ENCODE data around the gene CALML4. TPM values are rescaled to one million over a fixed set of nuclear protein-coding genes. Genes with fewer than 3 reads are reported as not detected.
"Not testable (repeated sequence)": the region's sequence is repeated elsewhere in the genome, so short reads cannot be mapped to it uniquely, and the experiment has no call there.

CALML4 gene
- total RNA-seq, 4 donors from 2014 or later = 3.0 to 5.1 (median 3.8) TPM

DNA sequence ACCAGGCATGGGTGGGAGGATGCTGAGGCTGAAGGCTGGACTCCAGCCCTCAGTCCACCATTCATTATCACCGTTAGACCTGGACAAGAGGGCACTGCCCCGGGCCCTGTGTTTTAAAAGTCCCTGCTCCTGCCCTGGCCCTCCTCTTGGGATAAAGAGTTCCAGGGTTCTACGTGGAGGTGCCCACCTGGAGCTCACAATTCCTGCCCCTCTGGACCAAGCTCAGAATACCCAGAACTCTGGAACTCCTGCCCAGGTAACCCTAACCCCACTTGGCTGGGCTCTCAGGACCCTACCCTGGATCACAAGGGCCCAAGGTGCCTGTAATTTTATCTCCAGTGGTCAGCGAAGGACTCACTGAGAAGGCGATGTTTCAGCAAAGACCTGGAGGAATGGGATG lies 1.2 kb downstream of the CALML4 start:
- Histone ChIP-seq H3K4me1 (peaks cover 8 to 23% of the 10 kb centered on the region in 2 donors), H3K4me3 (replicated peaks in 1 of 3) (no peak overlapping the region), H3K27me3 (no peaks in the 10 kb centered on the region), H3K36me3 (no peaks in the 10 kb centered on the region), H3K9me3 (no peaks in the 10 kb centered on the region), H3K27ac (no peak overlapping the region)
- no peak for DNase-seq
- 60 to 100% methylated on average over 1 to 5 of the region's 5 CpGs for WGBS, 2 donors
- no peak for TF ChIP-seq POLR2A (IDR thresholded peaks at IDR 0.05)
- TF ChIP-seq, protein P1, sequence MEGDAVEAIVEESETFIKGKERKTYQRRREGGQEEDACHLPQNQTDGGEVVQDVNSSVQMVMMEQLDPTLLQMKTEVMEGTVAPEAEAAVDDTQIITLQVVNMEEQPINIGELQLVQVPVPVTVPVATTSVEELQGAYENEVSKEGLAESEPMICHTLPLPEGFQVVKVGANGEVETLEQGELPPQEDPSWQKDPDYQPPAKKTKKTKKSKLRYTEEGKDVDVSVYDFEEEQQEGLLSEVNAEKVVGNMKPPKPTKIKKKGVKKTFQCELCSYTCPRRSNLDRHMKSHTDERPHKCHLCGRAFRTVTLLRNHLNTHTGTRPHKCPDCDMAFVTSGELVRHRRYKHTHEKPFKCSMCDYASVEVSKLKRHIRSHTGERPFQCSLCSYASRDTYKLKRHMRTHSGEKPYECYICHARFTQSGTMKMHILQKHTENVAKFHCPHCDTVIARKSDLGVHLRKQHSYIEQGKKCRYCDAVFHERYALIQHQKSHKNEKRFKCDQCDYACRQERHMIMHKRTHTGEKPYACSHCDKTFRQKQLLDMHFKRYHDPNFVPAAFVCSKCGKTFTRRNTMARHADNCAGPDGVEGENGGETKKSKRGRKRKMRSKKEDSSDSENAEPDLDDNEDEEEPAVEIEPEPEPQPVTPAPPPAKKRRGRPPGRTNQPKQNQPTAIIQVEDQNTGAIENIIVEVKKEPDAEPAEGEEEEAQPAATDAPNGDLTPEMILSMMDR (IDR thresholded peaks at IDR 0.05) = no peak
- intact Hi-C loops (cut with DNase I) = no loop called here

DNA sequence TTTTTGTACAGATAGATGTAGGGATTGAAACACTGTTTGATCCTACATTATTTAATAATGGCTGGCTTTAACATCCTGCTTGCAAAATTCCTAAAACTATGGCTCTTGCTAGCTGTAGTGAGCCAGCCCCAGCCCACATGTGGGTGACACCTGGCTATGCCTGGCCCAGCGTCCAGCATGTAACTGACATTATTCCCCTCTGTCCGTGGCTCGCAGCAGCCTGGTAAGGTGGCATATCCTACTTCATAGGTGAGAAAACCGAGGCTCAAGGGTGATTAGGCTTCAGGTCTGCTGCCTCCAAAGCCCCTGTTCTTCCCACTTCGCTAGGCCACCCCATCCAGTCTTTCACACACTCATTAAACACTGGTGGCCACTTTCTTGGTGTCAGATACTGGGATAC lies 1.6 kb downstream of the CALML4 start:
- Histone ChIP-seq H3K4me1 (peaks cover 8 to 23% of the 10 kb centered on the region in 2 donors), H3K27ac (no peak overlapping the region), H3K9me3 (no peaks in the 10 kb centered on the region), H3K4me3 (replicated peaks in 1 of 3) (no peak overlapping the region), H3K27me3 (no peaks in the 10 kb centered on the region), H3K36me3 (no peaks in the 10 kb centered on the region)
- 97 to 99% methylated on average over 5 of the region's 5 CpGs for WGBS, 2 donors
- DNase-seq = no peak
- TF ChIP-seq, protein P1 (IDR thresholded peaks at IDR 0.05) = no peak
- no peak for TF ChIP-seq POLR2A (IDR thresholded peaks at IDR 0.05)
- intact Hi-C loops (cut with DNase I) = no loop called here

- 95 to 98% methylated on average over 7 of the region's 7 CpGs for WGBS, 2 donors
- peaks cover 8 to 23% of the 10 kb centered on the region in 2 donors for H3K4me1 ChIP-seq
- DNase-seq = not testable (repeated sequence)
Observed at GRCh38 chr15:68202994-68203393, 2.1 kb downstream of the CALML4 start.

GRCh38 chr15:68201879-68202261 lies 3.3 kb downstream of the CALML4 start:
- 45 to 58% methylated on average over 3 of the region's 3 CpGs for WGBS, 2 donors
- DNase-seq = no peak
- Histone ChIP-seq H3K9me3 (no peaks in the 10 kb centered on the region), H3K27ac (no peak overlapping the region), H3K4me1 (peaks cover 8 to 23% of the 10 kb centered on the region in 2 donors), H3K4me3 (replicated peaks in 1 of 3) (no peak overlapping the region), H3K27me3 (no peaks in the 10 kb centered on the region), H3K36me3 (no peaks in the 10 kb centered on the region)
- intact Hi-C loops (cut with DNase I) = no loop called here
- TF ChIP-seq, protein P1 (IDR thresholded peaks at IDR 0.05) = no peak
- TF ChIP-seq POLR2A (IDR thresholded peaks at IDR 0.05) = no peak

More at GRCh38 chr15:68202994-68203393, 2.1 kb downstream of the CALML4 start:
- H3K36me3 ChIP-seq; H3K9me3 ChIP-seq; intact Hi-C loops (cut with DNase I); H3K4me3 ChIP-seq (replicated peaks in 1 of 3); H3K27ac ChIP-seq; H3K27me3 ChIP-seq: not testable (repeated sequence)

- peaks cover 8 to 23% of the 10 kb centered on the region in 2 donors for H3K4me1 ChIP-seq
- H3K4me3 ChIP-seq (replicated peaks in 1 of 3) = no peak overlapping the region
- WGBS, 2 donors = 87 to 96% methylated on average over 6 to 7 of the region's 7 CpGs
- H3K36me3 ChIP-seq = no peaks in the 10 kb centered on the region
- no peaks in the 10 kb centered on the region for H3K27me3 ChIP-seq
- H3K9me3 ChIP-seq = no peaks in the 10 kb centered on the region
- TF ChIP-seq POLR2A (IDR thresholded peaks at IDR 0.05) = no peak
- TF ChIP-seq, protein P1 (IDR thresholded peaks at IDR 0.05) = no peak
- H3K27ac ChIP-seq = no peak overlapping the region
- DNase-seq = no peak
- intact Hi-C loops (cut with DNase I) = no loop called here
Observed at GRCh38 chr15:68201153-68201878, 3.8 kb downstream of the CALML4 start.
